PC-3 (cell line): ENCODE results near the gene NCOA7. TPM values are rescaled to one million over a fixed set of nuclear protein-coding genes. Genes with fewer than 3 reads are reported as not detected.

Source experiments
- ATAC-seq: fragments of 200-7000 bp; cut with Tn5 transposase; 2 replicates; pipeline ENCODE4 v1.9.1; 2020; ENCODE audit warnings: mild to moderate bottlenecking, moderate library complexity
- BruUV-seq: library from RNA; stranded (reverse); fragments of 400-500 nt; replicated peaks from 2 replicates; lab custom pipeline; 2021; lab: Mats Ljungman, UMichigan
- CTCF ChIA-PET: fragments of 300-600 bp; sonication (Branson Sonifier 250); formaldehyde crosslinking; loops from one replicate; lab custom pipeline; 2022; ENCODE audit warnings: antibody characterized with exemption; lab: Charles Lee
- POLR2A ChIA-PET: fragments of 300-600 bp; sonication (Branson Sonifier 250); formaldehyde crosslinking; loops from one replicate; lab custom pipeline; 2022; ENCODE audit warnings: antibody characterized with exemption; ENCODE audit not compliant: unreplicated experiment; lab: Charles Lee
- DNase-seq: peaks from one replicate; pipeline ENCODE4 v3.0.0-alpha.2; 2015
- H2AFZ ChIP-seq: fragments of 300-600 bp; sonication (generic); 2 replicates; pipeline ENCODE4 v1.6.0; 2016; ENCODE audit warnings: antibody characterized with exemption, low read length
- H3F3A ChIP-seq: fragments of 300-600 bp; sonication (generic); one replicate; pipeline ENCODE4 v1.6.0; 2017; ENCODE audit warnings: antibody characterized with exemption, low read length, control low read depth, mild to moderate bottlenecking; ENCODE audit not compliant: unreplicated experiment
- H3K27ac ChIP-seq: fragments of 300-600 bp; sonication (generic); 2 replicates; pipeline ENCODE4 v1.5.1; 2016; ENCODE audit warnings: mild to moderate bottlenecking, low read length
- H3K27me3 ChIP-seq: fragments of 300-600 bp; sonication (generic); 2 replicates; pipeline ENCODE4 v1.6.1; 2016; ENCODE audit warnings: low read length, mixed read lengths
- H3K36me3 ChIP-seq: fragments of 300-600 bp; sonication (generic); 2 replicates; pipeline ENCODE4 v1.6.1; 2016; ENCODE audit warnings: low read depth, mixed run types, low read length, mixed read lengths
- H3K4me1 ChIP-seq: fragments of 300-600 bp; sonication (generic); 2 replicates; pipeline ENCODE4 v1.5.1; 2016; ENCODE audit warnings: low read length; ENCODE audit not compliant: insufficient read depth
- H3K4me2 ChIP-seq: fragments of 300-600 bp; sonication (generic); 2 replicates; pipeline ENCODE4 v1.6.0; 2016; ENCODE audit warnings: low read length
- H3K4me3 ChIP-seq: fragments of 300-600 bp; sonication (generic); 2 replicates; pipeline ENCODE4 v1.5.1; 2016; ENCODE audit warnings: mild to moderate bottlenecking, low read length, mixed read lengths
- H3K79me2 ChIP-seq: fragments of 300-600 bp; sonication (generic); 2 replicates; pipeline ENCODE4 v1.6.1; 2017; ENCODE audit warnings: low read length, mixed read lengths
- H3K9ac ChIP-seq: fragments of 300-600 bp; sonication (generic); 2 replicates; pipeline ENCODE4 v1.6.0; 2016; ENCODE audit warnings: mild to moderate bottlenecking, low read length
- H3K9me2 ChIP-seq: fragments of 300-600 bp; sonication (generic); replicated peaks from 2 replicates; pipeline ENCODE4 v1.6.1; 2016; ENCODE audit warnings: mixed run types, low read length, mixed read lengths
- H3K9me3 ChIP-seq: fragments of 300-600 bp; sonication (generic); 2 replicates; pipeline ENCODE4 v1.6.1; 2016; ENCODE audit warnings: low read length, mixed read lengths
- H4K20me1 ChIP-seq: fragments of 300-600 bp; sonication (generic); 2 replicates; pipeline ENCODE4 v1.6.1; 2016; ENCODE audit warnings: low read length, mixed read lengths
- EZH2 ChIP-seq: fragments of 300-600 bp; sonication (generic); IDR thresholded peaks from one replicate; pipeline ENCODE4 v1.6.1; 2017; ENCODE audit warnings: antibody characterized with exemption, mild to moderate bottlenecking, low read length; ENCODE audit not compliant: unreplicated experiment
- EZH2phosphoT487 ChIP-seq: fragments of 300-600 bp; sonication (generic); IDR thresholded peaks from 2 replicates; pipeline ENCODE4 v1.6.1; 2018; ENCODE audit warnings: mild to moderate bottlenecking, antibody characterized with exemption, low read length, borderline replicate concordance
- intact Hi-C: fragments of 100-400 bp; cut with micrococcal nuclease; formaldehyde crosslinking; loops from 2 replicates; pipeline ENCODE4 v1.9.0; 2023
- total RNA-seq: library from RNA; depleted of rRNA; stranded (reverse); fragments of >200 nt; gene quantifications from 2 replicates; pipeline ENCODE4 v1.2.3, GENCODE V29; 2014
- TF ChIP-seq, protein P1 (sequence below): fragments of 300-600 bp; sonication (generic); conservative IDR thresholded peaks from 2 replicates; pipeline ENCODE4 v1.5.1; 2017; ENCODE audit warnings: antibody characterized with exemption, low read depth, mild to moderate bottlenecking, low read length

The NCOA7 gene
- total RNA-seq, 1 experiment from 2014 or later: 13.4 TPM

DNA sequence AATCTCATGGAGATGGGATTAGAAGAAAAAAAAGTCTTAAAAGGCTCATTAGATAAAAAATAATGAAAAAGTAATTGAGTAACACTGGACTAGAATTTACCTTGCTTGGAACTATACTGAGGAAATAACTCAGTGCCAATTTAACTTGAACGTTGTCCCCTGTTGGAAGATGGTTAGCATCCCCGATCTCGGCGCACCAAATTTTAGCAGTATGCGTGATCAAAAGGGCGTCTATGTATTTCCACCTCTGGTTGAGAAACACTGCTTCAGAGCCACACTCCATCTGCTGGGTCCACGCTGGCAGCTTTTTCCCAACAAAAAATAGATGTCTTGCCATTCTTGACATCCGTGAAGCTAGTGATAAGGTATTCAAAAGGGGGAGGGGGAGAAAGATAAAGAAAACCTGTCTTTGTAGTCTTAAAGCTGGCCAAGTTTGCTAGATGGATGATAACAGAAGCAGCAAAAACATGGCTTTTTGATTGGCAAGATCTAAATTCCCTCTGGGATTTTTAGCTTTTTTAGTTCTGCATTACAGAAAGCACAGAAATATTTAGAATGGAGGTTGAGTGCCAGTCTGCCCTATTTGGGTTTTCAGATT is 172.2 kb downstream of the NCOA7 start:
- Histone ChIP-seq H3F3A (no peaks in the 10 kb centered on the region), H3K4me1 (peaks cover 4% of the 10 kb centered on the region; the same call in 1 of the 2 replicates), H3K79me2 (peaks cover 9% of the 10 kb centered on the region), H3K4me3 (no peak overlapping the region), H3K9me3 (no peaks in the 10 kb centered on the region), H3K36me3 (no peaks in the 10 kb centered on the region), H3K27ac (no peak overlapping the region), H3K9me2 (no peaks in the 10 kb centered on the region), H2AFZ (no peak overlapping the region), H3K27me3 (no peaks in the 10 kb centered on the region), H3K9ac (no peak overlapping the region), H4K20me1 (no peaks in the 10 kb centered on the region), H3K4me2 (no peak overlapping the region)
- intact Hi-C loops: no loop called here
- ChIA-PET CTCF (no interaction called here), POLR2A (no interaction called here)
- no TSS peak for BruUV-seq
- no peak for DNase-seq
- ATAC-seq: no peak
- TF ChIP-seq EZH2: no peak
- no peak for TF ChIP-seq EZH2phosphoT487
- TF ChIP-seq, protein P1, sequence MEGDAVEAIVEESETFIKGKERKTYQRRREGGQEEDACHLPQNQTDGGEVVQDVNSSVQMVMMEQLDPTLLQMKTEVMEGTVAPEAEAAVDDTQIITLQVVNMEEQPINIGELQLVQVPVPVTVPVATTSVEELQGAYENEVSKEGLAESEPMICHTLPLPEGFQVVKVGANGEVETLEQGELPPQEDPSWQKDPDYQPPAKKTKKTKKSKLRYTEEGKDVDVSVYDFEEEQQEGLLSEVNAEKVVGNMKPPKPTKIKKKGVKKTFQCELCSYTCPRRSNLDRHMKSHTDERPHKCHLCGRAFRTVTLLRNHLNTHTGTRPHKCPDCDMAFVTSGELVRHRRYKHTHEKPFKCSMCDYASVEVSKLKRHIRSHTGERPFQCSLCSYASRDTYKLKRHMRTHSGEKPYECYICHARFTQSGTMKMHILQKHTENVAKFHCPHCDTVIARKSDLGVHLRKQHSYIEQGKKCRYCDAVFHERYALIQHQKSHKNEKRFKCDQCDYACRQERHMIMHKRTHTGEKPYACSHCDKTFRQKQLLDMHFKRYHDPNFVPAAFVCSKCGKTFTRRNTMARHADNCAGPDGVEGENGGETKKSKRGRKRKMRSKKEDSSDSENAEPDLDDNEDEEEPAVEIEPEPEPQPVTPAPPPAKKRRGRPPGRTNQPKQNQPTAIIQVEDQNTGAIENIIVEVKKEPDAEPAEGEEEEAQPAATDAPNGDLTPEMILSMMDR: no peak

DNA sequence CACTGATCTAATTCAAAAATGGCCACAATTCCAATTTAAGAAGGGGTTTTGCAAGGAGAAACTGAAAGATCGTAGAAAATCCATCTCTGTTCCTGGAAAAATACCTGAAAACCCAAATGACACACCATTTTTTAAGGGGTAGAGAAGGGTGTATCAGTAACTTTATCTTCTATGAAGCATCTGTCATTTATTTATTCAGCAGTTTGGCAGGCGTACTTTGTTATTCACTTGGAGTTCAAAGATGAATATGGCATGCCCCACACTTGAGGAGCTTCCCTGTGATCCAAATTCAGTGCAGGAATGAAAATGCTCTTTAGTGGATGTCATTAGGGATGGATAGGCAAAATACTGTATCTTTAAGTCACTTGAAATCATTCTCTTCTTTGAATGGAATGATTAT is 173.1 kb downstream of the NCOA7 start:
- ChIA-PET CTCF (no interaction called here), POLR2A (no interaction called here)
- intact Hi-C loops: no loop called here

DNA sequence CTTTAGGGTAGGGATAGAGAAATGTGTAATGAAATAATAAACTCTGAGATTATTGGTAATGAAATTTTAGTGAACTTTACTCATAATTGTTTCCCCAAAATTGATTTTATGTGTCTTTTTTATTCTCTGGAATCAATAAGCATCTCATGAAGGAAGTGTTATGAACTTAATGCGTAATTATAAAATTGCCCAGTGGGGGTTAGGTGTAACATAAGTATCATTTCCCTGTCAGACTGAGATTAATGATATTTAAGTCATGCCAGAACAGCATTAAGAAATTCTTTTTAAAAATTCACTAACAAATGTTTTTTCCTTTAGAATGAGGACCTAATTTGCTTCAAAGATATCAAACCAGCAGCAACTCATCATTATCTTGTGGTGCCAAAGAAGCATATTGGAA is 175.8 kb downstream of the NCOA7 start:
- Histone ChIP-seq H4K20me1 (no peaks in the 10 kb centered on the region), H3K4me3 (no peak overlapping the region), H3F3A (no peaks in the 10 kb centered on the region), H2AFZ (no peak overlapping the region), H3K9me3 (no peaks in the 10 kb centered on the region), H3K27me3 (no peaks in the 10 kb centered on the region), H3K79me2 (no peaks in the 10 kb centered on the region), H3K27ac (no peak overlapping the region), H3K4me2 (no peak overlapping the region), H3K9me2 (no peaks in the 10 kb centered on the region), H3K9ac (no peak overlapping the region), H3K36me3 (no peaks in the 10 kb centered on the region), H3K4me1 (no peaks in the 10 kb centered on the region)
- ATAC-seq (no peak), DNase-seq (no peak)
- intact Hi-C loops: no loop called here
- no TSS peak for BruUV-seq
- no peak for TF ChIP-seq EZH2
- TF ChIP-seq, protein P1: no peak
- TF ChIP-seq EZH2phosphoT487: no peak
- ChIA-PET POLR2A (no interaction called here), CTCF (no interaction called here)

More for the DNA sequence above, 173.1 kb downstream of the NCOA7 start:
- Histone ChIP-seq H3K4me2 (no peak overlapping the region), H3K79me2 (peaks cover under 1% of the 10 kb centered on the region; the same call in 1 of the 2 replicates), H3K9me3 (no peaks in the 10 kb centered on the region), H3F3A (no peaks in the 10 kb centered on the region), H2AFZ (no peak overlapping the region), H3K27me3 (no peaks in the 10 kb centered on the region), H3K4me1 (no peaks in the 10 kb centered on the region), H3K9me2 (no peaks in the 10 kb centered on the region), H3K9ac (no peak overlapping the region), H4K20me1 (no peaks in the 10 kb centered on the region), H3K4me3 (no peak overlapping the region), H3K36me3 (no peaks in the 10 kb centered on the region), H3K27ac (no peak overlapping the region)
- ATAC-seq: no peak
- BruUV-seq: no TSS peak
- TF ChIP-seq EZH2phosphoT487: no peak
- no peak for TF ChIP-seq EZH2
- TF ChIP-seq, protein P1: no peak
- DNase-seq: no peak
